CD14-positive monocyte (primary cell): ENCODE data around the gene MAP1S. TPM values are rescaled to one million over a fixed set of nuclear protein-coding genes. Genes with fewer than 3 reads are reported as not detected.

Source experiments
- DNase-seq, 3 donors: peaks; one replicate each; pipeline ENCODE4 v3.0.0-alpha.2; 2011 to 2022
- H2AFZ ChIP-seq: 2 replicates; pipeline ENCODE4 v1.6.0; 2012; ENCODE audit warnings: mild to moderate bottlenecking, low read depth, low read length, inconsistent platforms; ENCODE audit not compliant: insufficient read depth, poor library complexity, severe bottlenecking
- H3K27ac ChIP-seq, 2 donors: 1 replicate in 1 of 2; 2 replicates in 1 of 2; pipeline ENCODE4 v1.5.1; 2012 to 2013; ENCODE audit warnings: low read length in 2 of 2, control low read depth in 1 of 2, inconsistent platforms in 1 of 2, low read depth in 1 of 2, mild to moderate bottlenecking in 1 of 2
- H3K27me3 ChIP-seq, 2 donors: one replicate each; pipeline versions ENCODE4 v1.6.0 to v1.6.1; 2011 to 2013; ENCODE audit warnings: low read length in 2 of 2; ENCODE audit not compliant: control insufficient read depth in 2 of 2, insufficient read depth in 2 of 2
- H3K36me3 ChIP-seq, 2 donors: replicated peaks in 1 of 2; 1 replicate in 1 of 2; 2 replicates in 1 of 2; pipeline versions ENCODE4 v1.5.1 to v1.6.1; 2012 to 2013; ENCODE audit warnings: low read length in 2 of 2, control low read depth in 1 of 2, inconsistent platforms in 1 of 2, mild to moderate bottlenecking in 1 of 2; ENCODE audit not compliant: insufficient read depth in 2 of 2, control insufficient read depth in 1 of 2
- H3K4me1 ChIP-seq, 2 donors: 1 replicate in 1 of 2; 2 replicates in 1 of 2; pipeline versions ENCODE4 v1.5.1 to v1.6.1; 2012 to 2013; ENCODE audit warnings: low read length in 2 of 2, control low read depth in 1 of 2, inconsistent platforms in 1 of 2, mild to moderate bottlenecking in 1 of 2, moderate library complexity in 1 of 2; ENCODE audit not compliant: insufficient read depth in 2 of 2, control insufficient read depth in 1 of 2
- H3K4me2 ChIP-seq: replicated peaks from 2 replicates; pipeline ENCODE3; 2012; ENCODE audit warnings: low read length, moderate library complexity, mild to moderate bottlenecking; ENCODE audit not compliant: poor library complexity, severe bottlenecking; ENCODE audit errors: extremely low read depth
- H3K4me3 ChIP-seq, 3 experiments: fragments of 200-600 bp in 1 of 3; sonication (generic) in 1 of 3; replicated peaks in 1 of 3; 1 replicate in 2 of 3; 2 replicates in 1 of 3; pipeline ENCODE4 v1.5.1; 2011 to 2013; ENCODE audit warnings: low read length in 3 of 3, mild to moderate bottlenecking in 3 of 3, control low read depth in 2 of 3, low read depth in 2 of 3, inconsistent platforms in 1 of 3, moderate library complexity in 1 of 3
- H3K79me2 ChIP-seq: 2 replicates; pipeline ENCODE4 v1.6.0; 2012; ENCODE audit warnings: mild to moderate bottlenecking, control low read depth, inconsistent platforms, low read length, moderate library complexity; ENCODE audit not compliant: insufficient read depth
- H3K9ac ChIP-seq: 2 replicates; pipeline ENCODE4 v1.6.0; 2017; ENCODE audit warnings: low read length, mild to moderate bottlenecking; ENCODE audit not compliant: insufficient read depth, poor library complexity, severe bottlenecking
- H3K9me3 ChIP-seq, 2 donors: replicated peaks in 1 of 2; 1 replicate in 1 of 2; 2 replicates in 1 of 2; pipeline versions ENCODE4 v1.5.1 to v1.6.1; 2012 to 2013; ENCODE audit warnings: low read length in 2 of 2, control low read depth in 1 of 2; ENCODE audit not compliant: control insufficient read depth in 1 of 2, insufficient read depth in 1 of 2
- H4K20me1 ChIP-seq: 2 replicates; pipeline ENCODE4 v1.6.0; 2012; ENCODE audit warnings: mild to moderate bottlenecking, low read length, control low read depth, moderate library complexity; ENCODE audit not compliant: insufficient read depth
- H3K27ac Mint-ChIP-seq, 7 donors: one replicate each; pipeline ENCODE4 v1.8.0; 2020; ENCODE audit warnings: mild to moderate bottlenecking in 7 of 7, mixed read lengths in 7 of 7, moderate library complexity in 6 of 7, inconsistent platforms in 2 of 7
- H3K27me3 Mint-ChIP-seq, 3 donors: one replicate each; pipeline ENCODE4 v1.8.0; 2021 to 2022; ENCODE audit warnings: low read depth in 3 of 3, mild to moderate bottlenecking in 3 of 3, mixed read lengths in 3 of 3, moderate library complexity in 3 of 3, inconsistent platforms in 1 of 3
- H3K36me3 Mint-ChIP-seq, 2 donors: one replicate each; pipeline ENCODE4 v1.8.0; 2020; ENCODE audit warnings: mixed read lengths in 2 of 2, inconsistent platforms in 1 of 2, mild to moderate bottlenecking in 1 of 2
- H3K4me1 Mint-ChIP-seq: one replicate; pipeline ENCODE4 v1.8.0; 2020; ENCODE audit warnings: mild to moderate bottlenecking, mixed read lengths
- H3K4me3 Mint-ChIP-seq, 2 donors: one replicate each; pipeline ENCODE4 v1.8.0; 2020; ENCODE audit warnings: mild to moderate bottlenecking in 2 of 2, mixed read lengths in 2 of 2, moderate library complexity in 1 of 2
- H3K9me3 Mint-ChIP-seq, 7 donors: one replicate each; pipeline ENCODE4 v1.8.0; 2020 to 2022; ENCODE audit warnings: mixed read lengths in 7 of 7, mild to moderate bottlenecking in 6 of 7, moderate library complexity in 6 of 7, inconsistent platforms in 2 of 7
- WGBS: methylation state at CpG from one replicate; pipeline ENCODE4 v1.1.5; 2013; ENCODE audit warnings: missing lambda C conversion rate; ENCODE audit not compliant: insufficient coverage; 5-methylcytosine and 5-hydroxymethylcytosine counted together
- intact Hi-C, 2 donors: fragments of 100-400 bp; cut with micrococcal nuclease; formaldehyde crosslinking; loops; one replicate each; pipeline versions ENCODE4 v1.15.0 to v1.15.1; 2023
- polyA plus RNA-seq, 3 donors: library from polyadenylated mRNA; depleted of rRNA in 1 of 3; unstranded in 2 of 3; stranded (reverse) in 1 of 3; fragments of 300-500 nt in 2 of 3; fragments of >200 nt in 1 of 3; fragmentation: Illumina TruSeq in 2 of 3; gene quantifications; 1 replicate in 2 of 3; 2 replicates in 1 of 3; pipeline ENCODE4 v1.2.3, GENCODE V29; 2012 to 2021
- TF ChIP-seq, protein P1 (sequence below): fragments of 200-600 bp; IDR thresholded peaks from one replicate; pipeline ENCODE4 v1.8.0; 2022; ENCODE audit warnings: antibody characterized with exemption, mild to moderate bottlenecking

Gene MAP1S
- polyA plus RNA-seq, 3 donors, result 24.5 to 28.3 (median 27.5) TPM

GRCh38 chr19:17683078-17683477, 36.2 kb upstream of the MAP1S start:
- H3K4me3 ChIP-seq, result no peak overlapping the region
- no peak overlapping the region for H3K9ac ChIP-seq
- Mint-ChIP-seq H3K27ac (no peak overlapping the region), H3K27me3 (peaks cover 59 to 87% (median 75%) of the 10 kb centered on the region in 3 donors), H3K4me3 (no peak overlapping the region), H3K4me1 (peaks cover 15% of the 10 kb centered on the region), H3K9me3 (peaks cover 0 to 16% (median 5%) of the 10 kb centered on the region in 7 donors), H3K36me3 (peaks cover 0 to 3% of the 10 kb centered on the region in 2 donors)
- no peak overlapping the region for H2AFZ ChIP-seq
- no peaks in the 10 kb centered on the region for H3K79me2 ChIP-seq
- intact Hi-C loops, result no loop called here
- H3K27me3 ChIP-seq, result peaks cover 28 to 69% of the 10 kb centered on the region in 2 donors
- no CpG with 5 or more reads among the region's 4 CpGs for WGBS
- peaks cover 0 to 18% of the 10 kb centered on the region in 2 donors for H3K9me3 ChIP-seq
- no peak for DNase-seq
- H3K4me1 ChIP-seq, result peaks cover 10 to 11% of the 10 kb centered on the region in 2 donors
- TF ChIP-seq, protein P1, sequence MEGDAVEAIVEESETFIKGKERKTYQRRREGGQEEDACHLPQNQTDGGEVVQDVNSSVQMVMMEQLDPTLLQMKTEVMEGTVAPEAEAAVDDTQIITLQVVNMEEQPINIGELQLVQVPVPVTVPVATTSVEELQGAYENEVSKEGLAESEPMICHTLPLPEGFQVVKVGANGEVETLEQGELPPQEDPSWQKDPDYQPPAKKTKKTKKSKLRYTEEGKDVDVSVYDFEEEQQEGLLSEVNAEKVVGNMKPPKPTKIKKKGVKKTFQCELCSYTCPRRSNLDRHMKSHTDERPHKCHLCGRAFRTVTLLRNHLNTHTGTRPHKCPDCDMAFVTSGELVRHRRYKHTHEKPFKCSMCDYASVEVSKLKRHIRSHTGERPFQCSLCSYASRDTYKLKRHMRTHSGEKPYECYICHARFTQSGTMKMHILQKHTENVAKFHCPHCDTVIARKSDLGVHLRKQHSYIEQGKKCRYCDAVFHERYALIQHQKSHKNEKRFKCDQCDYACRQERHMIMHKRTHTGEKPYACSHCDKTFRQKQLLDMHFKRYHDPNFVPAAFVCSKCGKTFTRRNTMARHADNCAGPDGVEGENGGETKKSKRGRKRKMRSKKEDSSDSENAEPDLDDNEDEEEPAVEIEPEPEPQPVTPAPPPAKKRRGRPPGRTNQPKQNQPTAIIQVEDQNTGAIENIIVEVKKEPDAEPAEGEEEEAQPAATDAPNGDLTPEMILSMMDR, result no peak
- no peaks in the 10 kb centered on the region for H4K20me1 ChIP-seq
- no peak overlapping the region for H3K4me2 ChIP-seq
- no peaks in the 10 kb centered on the region for H3K36me3 ChIP-seq
- H3K27ac ChIP-seq, result no peak overlapping the region

- Histone ChIP-seq H2AFZ (no peak overlapping the region), H3K4me3 (no peak overlapping the region), H3K9ac (no peak overlapping the region), H3K9me3 (peaks cover 0 to 23% of the 10 kb centered on the region in 2 donors), H3K4me2 (no peak overlapping the region), H3K27me3 (peaks cover 35 to 75% of the 10 kb centered on the region in 2 donors), H3K79me2 (no peaks in the 10 kb centered on the region), H3K27ac (no peak overlapping the region), H3K4me1 (peaks cover 10 to 11% of the 10 kb centered on the region in 2 donors), H4K20me1 (no peaks in the 10 kb centered on the region), H3K36me3 (no peaks in the 10 kb centered on the region)
- peaks cover 62 to 87% (median 75%) of the 10 kb centered on the region in 3 donors for H3K27me3 Mint-ChIP-seq
- peak overlapping the region in 1 of 2 donors; percentile 28 for H3K4me3 Mint-ChIP-seq
- no peak overlapping the region for H3K27ac Mint-ChIP-seq
- no peak for DNase-seq
- TF ChIP-seq, protein P1, result no peak
- peaks cover 0 to 21% (median 9%) of the 10 kb centered on the region in 7 donors for H3K9me3 Mint-ChIP-seq
- peaks cover 5 to 7% of the 10 kb centered on the region in 2 donors for H3K36me3 Mint-ChIP-seq
- peaks cover 15% of the 10 kb centered on the region for H3K4me1 Mint-ChIP-seq
- intact Hi-C loops, result no loop called here
- no CpG with 5 or more reads among the region's 4 CpGs for WGBS
Measured at GRCh38 chr19:17684256-17684655, 35.0 kb upstream of the MAP1S start.
